ENCODE data around the gene NAALADL2.

DNA sequence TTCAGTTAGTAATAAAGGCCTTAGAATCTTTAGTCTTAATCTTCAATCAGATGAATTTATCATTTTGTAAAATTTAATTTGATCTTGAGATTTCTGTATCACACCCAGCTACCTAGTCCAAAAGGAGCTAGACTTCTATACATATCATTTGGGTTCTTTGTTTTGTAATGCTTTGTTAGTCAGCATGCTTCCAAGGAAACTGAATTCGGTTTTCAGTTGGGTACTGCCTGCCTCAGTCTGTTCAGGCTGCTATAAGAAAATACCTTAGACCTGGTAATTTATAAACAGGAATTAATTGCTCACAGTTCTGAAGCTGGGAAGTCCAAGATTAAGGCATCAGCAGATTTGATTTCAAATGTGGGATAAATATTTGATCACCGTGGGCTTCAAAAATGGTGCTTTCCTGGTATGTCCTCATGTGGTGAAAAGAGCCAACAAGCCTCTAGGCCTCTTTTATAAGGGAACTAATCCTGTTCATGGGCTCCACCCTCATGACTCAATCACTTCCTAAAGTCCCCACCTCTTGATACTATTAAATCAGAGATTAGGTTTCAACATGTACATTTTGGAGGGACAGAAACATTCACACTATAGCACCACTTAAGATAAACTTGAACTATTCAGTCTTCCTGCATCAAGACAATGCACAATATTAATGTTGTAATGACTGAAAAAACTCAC is 800.7 kb downstream of the NAALADL2 start:
- no peak for TF ChIP-seq POLR2A (IDR thresholded peaks at IDR 0.05)
- TF ChIP-seq, protein P1, sequence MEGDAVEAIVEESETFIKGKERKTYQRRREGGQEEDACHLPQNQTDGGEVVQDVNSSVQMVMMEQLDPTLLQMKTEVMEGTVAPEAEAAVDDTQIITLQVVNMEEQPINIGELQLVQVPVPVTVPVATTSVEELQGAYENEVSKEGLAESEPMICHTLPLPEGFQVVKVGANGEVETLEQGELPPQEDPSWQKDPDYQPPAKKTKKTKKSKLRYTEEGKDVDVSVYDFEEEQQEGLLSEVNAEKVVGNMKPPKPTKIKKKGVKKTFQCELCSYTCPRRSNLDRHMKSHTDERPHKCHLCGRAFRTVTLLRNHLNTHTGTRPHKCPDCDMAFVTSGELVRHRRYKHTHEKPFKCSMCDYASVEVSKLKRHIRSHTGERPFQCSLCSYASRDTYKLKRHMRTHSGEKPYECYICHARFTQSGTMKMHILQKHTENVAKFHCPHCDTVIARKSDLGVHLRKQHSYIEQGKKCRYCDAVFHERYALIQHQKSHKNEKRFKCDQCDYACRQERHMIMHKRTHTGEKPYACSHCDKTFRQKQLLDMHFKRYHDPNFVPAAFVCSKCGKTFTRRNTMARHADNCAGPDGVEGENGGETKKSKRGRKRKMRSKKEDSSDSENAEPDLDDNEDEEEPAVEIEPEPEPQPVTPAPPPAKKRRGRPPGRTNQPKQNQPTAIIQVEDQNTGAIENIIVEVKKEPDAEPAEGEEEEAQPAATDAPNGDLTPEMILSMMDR (IDR thresholded peaks at IDR 0.05): no peak
